Vagina (tissue), 2 donors: ENCODE data around the gene MBNL3.

Source experiments
- POLR2A ChIP-seq, 2 donors: fragments of 450-650 bp; IDR thresholded peaks; one replicate each; pipeline ENCODE4 v1.6.1; 2017; ENCODE audit warnings: antibody characterized with exemption in 2 of 2, mild to moderate bottlenecking in 2 of 2, moderate library complexity in 2 of 2
- POLR2AphosphoS5 ChIP-seq, 2 donors: sonication (generic); formaldehyde crosslinking; IDR thresholded peaks; one replicate each; pipeline ENCODE4 v1.9.0; 2017; ENCODE audit warnings: antibody characterized with exemption in 2 of 2, mild to moderate bottlenecking in 2 of 2, low read depth in 1 of 2; ENCODE audit not compliant: insufficient read depth in 1 of 2
- TF ChIP-seq, protein P1 (sequence below), 3 experiments: fragments of 450-650 bp in 2 of 3; fragments of 200-600 bp in 1 of 3; sonication (generic) in 1 of 3; IDR thresholded peaks; one replicate each; pipeline ENCODE4 v1.5.1; 2017 to 2019; ENCODE audit warnings: antibody characterized with exemption in 3 of 3, mild to moderate bottlenecking in 2 of 3, moderate library complexity in 2 of 3

DNA sequence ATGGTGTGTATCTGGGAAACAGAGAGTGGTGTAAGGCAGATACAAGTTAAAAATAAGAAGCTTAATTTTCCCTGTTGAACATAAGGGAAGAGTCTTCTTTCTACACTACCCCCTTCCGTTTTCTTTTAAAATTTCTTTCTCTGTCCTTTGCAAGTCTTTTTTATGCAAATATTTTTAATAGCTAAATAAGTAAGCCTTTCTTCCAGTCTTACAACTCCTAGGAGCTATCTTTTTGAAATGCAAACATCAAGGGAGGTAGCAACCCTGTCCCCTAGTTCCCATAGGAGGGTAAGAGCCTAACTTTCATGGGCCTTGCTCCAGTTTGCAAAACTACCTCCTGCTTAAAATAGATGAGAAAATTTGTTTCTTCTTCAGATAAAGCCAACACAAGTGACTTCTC lies 121.5 kb downstream of the MBNL3 start:
- TF ChIP-seq, protein P1, sequence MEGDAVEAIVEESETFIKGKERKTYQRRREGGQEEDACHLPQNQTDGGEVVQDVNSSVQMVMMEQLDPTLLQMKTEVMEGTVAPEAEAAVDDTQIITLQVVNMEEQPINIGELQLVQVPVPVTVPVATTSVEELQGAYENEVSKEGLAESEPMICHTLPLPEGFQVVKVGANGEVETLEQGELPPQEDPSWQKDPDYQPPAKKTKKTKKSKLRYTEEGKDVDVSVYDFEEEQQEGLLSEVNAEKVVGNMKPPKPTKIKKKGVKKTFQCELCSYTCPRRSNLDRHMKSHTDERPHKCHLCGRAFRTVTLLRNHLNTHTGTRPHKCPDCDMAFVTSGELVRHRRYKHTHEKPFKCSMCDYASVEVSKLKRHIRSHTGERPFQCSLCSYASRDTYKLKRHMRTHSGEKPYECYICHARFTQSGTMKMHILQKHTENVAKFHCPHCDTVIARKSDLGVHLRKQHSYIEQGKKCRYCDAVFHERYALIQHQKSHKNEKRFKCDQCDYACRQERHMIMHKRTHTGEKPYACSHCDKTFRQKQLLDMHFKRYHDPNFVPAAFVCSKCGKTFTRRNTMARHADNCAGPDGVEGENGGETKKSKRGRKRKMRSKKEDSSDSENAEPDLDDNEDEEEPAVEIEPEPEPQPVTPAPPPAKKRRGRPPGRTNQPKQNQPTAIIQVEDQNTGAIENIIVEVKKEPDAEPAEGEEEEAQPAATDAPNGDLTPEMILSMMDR (IDR thresholded peaks at IDR 0.05) = no peak
- TF ChIP-seq POLR2AphosphoS5 (IDR thresholded peaks at IDR 0.05; ENCODE audit: insufficient read depth in 1 of 2, low read depth in 1 of 2) = no peak
- no peak for TF ChIP-seq POLR2A (IDR thresholded peaks at IDR 0.05)
